Neuron (in vitro differentiated cells): ENCODE results near the gene PCBD2.

Experiments used
- H2AFZ ChIP-seq: one replicate; pipeline ENCODE4 v1.6.1; 2013; ENCODE audit warnings: low read depth, mild to moderate bottlenecking, inconsistent platforms, low read length, moderate library complexity
- H3K27me3 ChIP-seq: one replicate; pipeline ENCODE4 v1.6.1; 2013; ENCODE audit warnings: low read length; ENCODE audit not compliant: insufficient read depth
- H3K36me3 ChIP-seq: one replicate; pipeline ENCODE4 v1.6.1; 2013; ENCODE audit warnings: low read length; ENCODE audit not compliant: insufficient read depth
- H3K4me1 ChIP-seq: one replicate; pipeline ENCODE4 v1.6.1; 2013; ENCODE audit warnings: low read length; ENCODE audit not compliant: insufficient read depth
- H3K4me3 ChIP-seq: 2 replicates; pipeline ENCODE4 v1.5.1; 2013; ENCODE audit warnings: mild to moderate bottlenecking, low read length, moderate library complexity
- H3K9me3 ChIP-seq: one replicate; pipeline ENCODE4 v1.6.1; 2013; ENCODE audit warnings: low read length

PCBD2 gene

DNA sequence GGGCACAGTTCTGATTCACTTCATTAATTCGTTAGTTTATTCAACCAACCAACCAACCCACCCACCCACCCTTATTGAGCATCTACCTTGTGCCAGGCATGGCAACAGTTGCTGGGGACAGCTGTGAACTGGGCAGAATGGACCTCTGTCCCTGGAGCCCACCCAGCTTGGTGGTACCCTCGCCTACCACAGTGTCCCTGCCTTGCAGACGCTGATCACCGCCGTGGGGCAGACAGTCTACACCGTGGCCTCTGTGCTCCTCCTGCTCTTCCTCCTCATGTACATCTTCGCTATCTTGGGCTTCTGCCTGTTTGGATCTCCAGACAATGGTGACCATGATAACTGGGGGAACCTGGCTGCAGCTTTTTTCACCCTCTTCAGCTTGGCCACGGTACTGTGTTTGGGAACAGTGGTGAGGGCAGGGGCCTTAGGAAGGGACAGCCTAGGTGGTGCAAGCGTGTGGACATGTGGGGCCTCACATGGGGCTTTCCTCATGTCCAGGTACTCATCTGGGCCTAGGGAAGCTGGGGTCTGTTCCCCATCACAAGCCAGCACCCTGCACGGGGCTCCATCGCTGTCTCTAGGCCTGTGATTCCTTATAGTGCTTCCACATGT lies 102.9 kb downstream of the PCBD2 start:
- no peaks in the 10 kb centered on the region for H3K36me3 ChIP-seq
- H3K4me3 ChIP-seq = no peak overlapping the region
- H3K4me1 ChIP-seq = no peaks in the 10 kb centered on the region
- H2AFZ ChIP-seq = no peak overlapping the region
- H3K27me3 ChIP-seq = no peaks in the 10 kb centered on the region
- H3K9me3 ChIP-seq = no peaks in the 10 kb centered on the region

DNA sequence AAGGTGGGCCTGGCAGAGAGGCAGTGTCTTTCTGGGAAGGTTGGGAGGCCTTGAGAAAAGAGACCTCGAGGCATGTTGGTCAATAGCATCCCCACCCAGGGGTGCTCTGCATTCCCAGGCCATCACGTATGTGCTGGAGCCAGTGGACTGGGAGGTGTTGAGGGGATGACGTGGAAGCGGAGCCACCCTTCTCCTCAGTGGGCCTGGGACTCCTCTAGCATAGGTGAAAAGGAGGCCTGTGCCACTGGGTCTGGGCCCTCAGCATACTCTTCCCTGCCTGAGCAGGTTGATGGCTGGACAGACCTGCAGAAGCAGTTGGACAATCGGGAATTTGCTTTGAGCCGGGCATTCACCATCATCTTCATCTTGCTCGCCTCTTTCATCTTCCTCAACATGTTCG lies 103.6 kb downstream of the PCBD2 start:
- H3K27me3 ChIP-seq = no peaks in the 10 kb centered on the region
- H2AFZ ChIP-seq = no peak overlapping the region
- H3K4me3 ChIP-seq = no peak overlapping the region
- no peaks in the 10 kb centered on the region for H3K36me3 ChIP-seq
- H3K9me3 ChIP-seq = no peaks in the 10 kb centered on the region
- no peaks in the 10 kb centered on the region for H3K4me1 ChIP-seq

DNA sequence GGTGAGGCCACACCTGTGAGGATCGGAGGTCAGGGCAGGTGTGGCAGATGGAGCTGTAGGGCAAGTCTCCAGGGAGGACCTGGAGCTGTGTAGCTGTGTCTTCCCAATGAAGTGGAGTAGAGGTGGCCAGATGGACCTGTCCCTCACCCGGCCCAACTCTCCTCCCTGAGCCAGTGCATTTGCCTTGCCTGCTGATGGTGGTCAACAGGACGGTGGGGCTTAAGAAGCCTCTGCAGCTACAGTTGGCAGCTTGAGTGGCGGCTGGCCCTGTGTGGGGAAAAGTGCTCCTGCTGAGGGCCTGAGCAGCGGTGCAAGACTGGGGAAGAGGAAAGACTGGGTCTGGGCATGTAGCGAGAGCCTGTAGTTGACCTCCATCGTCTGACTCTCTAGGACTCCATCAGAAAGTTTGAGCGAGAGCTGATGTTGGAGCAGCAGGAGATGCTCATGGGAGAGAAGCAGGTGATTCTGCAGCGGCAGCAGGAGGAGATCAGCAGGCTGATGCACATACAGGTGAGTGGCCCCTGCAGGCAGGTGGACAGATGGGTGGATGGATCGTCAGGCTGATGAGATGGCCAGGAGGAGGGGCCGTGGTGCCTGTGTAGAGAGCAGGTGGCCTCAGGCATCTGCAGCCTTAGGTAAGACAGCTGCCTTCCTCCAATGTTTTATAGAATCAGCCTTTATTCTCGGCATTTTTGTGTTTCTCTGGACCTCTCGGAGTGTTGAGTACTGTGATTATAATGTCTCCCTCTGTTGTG lies 104.2 kb downstream of the PCBD2 start:
- H3K9me3 ChIP-seq = no peaks in the 10 kb centered on the region
- no peaks in the 10 kb centered on the region for H3K27me3 ChIP-seq
- H3K4me1 ChIP-seq = no peaks in the 10 kb centered on the region
- no peaks in the 10 kb centered on the region for H3K36me3 ChIP-seq
- no peak overlapping the region for H2AFZ ChIP-seq
- no peak overlapping the region for H3K4me3 ChIP-seq

DNA sequence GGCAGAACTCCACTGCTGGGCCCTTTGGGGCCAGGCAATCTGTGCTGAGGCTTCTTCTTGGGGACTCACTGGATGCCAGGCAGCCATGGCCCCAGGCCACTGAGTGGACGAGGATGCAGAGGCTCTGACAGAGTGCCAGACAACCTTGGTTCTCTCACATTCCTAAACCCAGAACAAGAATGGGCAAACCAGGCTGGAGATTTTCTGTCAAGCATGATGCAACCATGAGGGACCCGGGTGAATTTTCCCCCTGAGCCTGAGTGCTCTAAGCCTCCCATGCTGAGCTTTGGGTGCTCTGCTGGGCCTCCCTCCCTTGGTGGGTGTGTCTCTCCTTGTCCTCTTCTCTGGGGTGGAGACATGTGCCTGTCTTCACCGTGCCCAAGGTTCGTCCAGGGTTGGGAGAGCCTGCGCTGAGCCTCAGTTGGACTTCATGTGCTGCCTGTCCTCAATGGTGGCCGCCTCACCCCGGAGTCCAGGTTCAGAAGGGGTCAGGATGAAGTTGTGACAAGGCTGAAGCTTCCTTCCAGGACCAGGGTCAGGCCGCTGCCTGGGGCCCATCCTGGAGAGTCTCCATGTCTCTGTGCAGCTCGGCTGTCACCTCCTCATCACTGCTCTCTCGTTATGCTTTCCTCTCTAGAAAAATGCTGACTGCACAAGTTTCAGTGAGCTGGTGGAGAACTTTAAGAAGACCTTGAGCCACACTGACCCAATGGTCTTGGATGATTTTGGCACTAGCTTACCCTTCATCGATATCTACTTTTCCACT lies 105.0 kb downstream of the PCBD2 start:
- no peak overlapping the region for H2AFZ ChIP-seq
- H3K36me3 ChIP-seq = no peaks in the 10 kb centered on the region
- no peak overlapping the region for H3K4me3 ChIP-seq
- no peaks in the 10 kb centered on the region for H3K9me3 ChIP-seq
- H3K4me1 ChIP-seq = no peaks in the 10 kb centered on the region
- no peaks in the 10 kb centered on the region for H3K27me3 ChIP-seq

DNA sequence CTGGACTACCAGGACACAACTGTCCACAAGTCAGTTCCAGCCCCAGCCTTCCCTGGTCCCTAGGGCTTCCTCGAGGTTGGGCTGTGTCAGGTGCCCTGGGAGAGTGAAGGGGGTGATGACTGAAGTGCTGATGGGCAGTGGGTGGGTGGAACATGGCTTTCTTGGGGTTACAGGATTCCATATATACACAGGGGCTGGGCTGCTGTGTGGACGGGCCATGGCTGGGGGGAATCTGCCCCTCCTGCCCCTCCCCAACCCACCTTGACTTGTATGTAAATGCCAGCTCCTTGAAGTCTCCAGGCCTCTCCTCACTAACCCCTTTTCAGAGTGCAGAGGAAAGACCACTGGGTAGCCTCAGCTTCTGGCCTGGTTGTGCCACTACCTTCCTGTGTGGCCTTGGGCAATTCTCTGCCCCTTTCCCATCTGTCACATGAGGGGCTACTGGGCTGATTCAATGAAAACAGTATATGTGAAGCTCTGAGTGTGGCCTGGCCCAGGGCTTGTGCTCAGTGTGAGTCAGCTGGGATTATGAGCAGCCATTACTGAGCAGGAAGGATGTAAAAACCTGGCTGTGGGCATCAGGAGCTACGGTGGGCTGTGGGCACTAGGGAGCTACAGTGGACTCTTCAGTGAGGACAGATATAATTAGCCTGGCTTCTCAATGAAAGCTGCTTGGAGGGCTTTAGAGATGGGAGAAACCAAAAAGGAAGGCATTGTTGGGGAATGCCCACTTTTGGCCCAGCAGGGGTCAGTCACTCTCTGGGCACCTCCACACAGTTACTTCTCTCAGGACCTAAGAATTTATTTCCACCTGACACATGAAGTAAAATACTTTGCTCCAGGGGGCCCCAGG lies 105.8 kb downstream of the PCBD2 start:
- Histone ChIP-seq H3K9me3 (no peaks in the 10 kb centered on the region), H2AFZ (no peak overlapping the region), H3K27me3 (peaks cover under 1% of the 10 kb centered on the region), H3K4me3 (no peak overlapping the region), H3K4me1 (no peaks in the 10 kb centered on the region), H3K36me3 (no peaks in the 10 kb centered on the region)

DNA sequence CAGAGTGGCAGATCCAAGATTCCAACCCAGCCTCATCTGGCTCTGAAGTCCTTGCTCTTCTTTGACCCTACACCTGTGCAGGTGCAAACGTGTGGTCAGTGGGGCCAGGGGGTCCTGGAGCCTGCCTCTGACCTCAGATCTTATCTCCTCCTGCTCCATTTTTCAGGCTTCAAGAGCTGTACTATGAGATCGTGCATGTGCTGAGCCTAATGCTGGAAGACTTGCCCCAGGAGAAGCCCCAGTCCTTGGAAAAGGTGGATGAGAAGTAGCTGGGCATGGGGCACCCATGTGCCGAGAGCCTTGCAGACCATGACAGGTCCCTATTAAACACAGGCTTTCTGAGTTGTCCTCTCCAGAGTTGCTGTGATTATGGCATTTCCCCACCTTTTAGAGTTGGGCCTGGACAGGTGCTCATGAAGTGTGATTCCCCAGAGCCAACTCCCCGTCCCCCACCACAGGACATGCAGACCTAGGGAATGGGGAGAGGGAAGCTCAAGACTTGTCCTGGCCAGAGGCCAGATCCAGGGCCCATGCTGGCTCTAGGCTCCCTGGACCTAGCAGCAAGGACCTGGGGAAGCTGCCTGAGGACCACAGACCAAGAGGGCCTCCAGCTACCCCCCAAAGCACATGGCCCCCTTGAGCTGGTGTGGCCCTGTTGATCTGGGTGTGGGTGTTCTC lies 106.6 kb downstream of the PCBD2 start:
- Histone ChIP-seq H3K4me1 (no peaks in the 10 kb centered on the region), H3K27me3 (peaks cover 2% of the 10 kb centered on the region), H2AFZ (no peak overlapping the region), H3K9me3 (no peaks in the 10 kb centered on the region), H3K4me3 (no peak overlapping the region), H3K36me3 (no peaks in the 10 kb centered on the region)

DNA sequence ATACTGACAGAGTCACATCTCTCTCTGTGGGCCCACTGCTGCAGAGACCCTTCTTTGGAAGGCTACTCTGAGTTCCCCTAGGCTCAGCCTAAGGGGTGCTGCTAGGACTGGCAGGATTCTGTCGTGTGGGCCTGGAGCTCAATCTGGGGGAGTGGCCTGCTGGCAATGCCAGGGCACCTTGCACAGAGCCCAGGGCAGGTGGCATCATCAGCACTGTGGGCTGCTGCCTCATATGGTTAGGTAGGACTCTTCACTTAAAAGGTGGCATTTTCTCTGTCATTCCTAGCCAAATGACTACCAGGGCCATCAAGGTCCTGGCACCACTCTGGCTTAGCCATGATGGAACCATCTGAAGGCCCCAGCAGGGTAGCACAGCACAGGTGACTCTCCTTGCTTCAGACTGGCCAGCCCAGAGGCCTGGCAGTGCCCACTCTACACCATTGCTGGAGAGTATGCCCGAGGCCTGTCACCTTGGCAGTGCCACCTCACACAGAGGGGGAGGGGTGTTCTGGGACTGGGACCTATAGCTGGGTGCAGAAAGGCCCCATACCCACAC lies 107.2 kb downstream of the PCBD2 start:
- no peaks in the 10 kb centered on the region for H3K4me1 ChIP-seq
- H3K9me3 ChIP-seq = no peaks in the 10 kb centered on the region
- peaks cover 2% of the 10 kb centered on the region for H3K27me3 ChIP-seq
- H3K4me3 ChIP-seq = no peak overlapping the region
- H3K36me3 ChIP-seq = no peaks in the 10 kb centered on the region
- no peak overlapping the region for H2AFZ ChIP-seq
